GM12878 (cell line): Measurements from ENCODE around the gene TULP4. TPM values are rescaled to one million over a fixed set of nuclear protein-coding genes. Genes with fewer than 3 reads are reported as not detected.

ENCODE experiments used
- ATAC-seq: fragments of 200-7000 bp; cut with Tn5 transposase; 3 replicates; pipeline ENCODE4 v1.9.1; 2020; ENCODE audit warnings: mild to moderate bottlenecking, moderate library complexity
- BruUV-seq: library from RNA; stranded (reverse); fragments of 400-500 nt; replicated peaks from 2 replicates; lab custom pipeline; 2021; lab: Mats Ljungman, UMichigan
- CTCF ChIA-PET: fragments of 300-600 bp; sonication (Branson Sonifier 250); formaldehyde crosslinking; extraction: SDS; loops from one replicate; lab custom pipeline; 2021; ENCODE audit warnings: inconsistent platforms; lab: Yijun Ruan, JAX
- POLR2A ChIA-PET: fragments of 350-600 bp; formaldehyde crosslinking; extraction: SDS; loops from one replicate; lab custom pipeline; 2021; ENCODE audit warnings: inconsistent platforms; lab: Charles Lee
- RAD21 ChIA-PET: fragments of 300-600 bp; sonication (Branson Sonifier 250); formaldehyde crosslinking; loops from one replicate; lab custom pipeline; 2023; ENCODE audit warnings: antibody characterized with exemption; ENCODE audit not compliant: unreplicated experiment; lab: Charles Lee
- SMC1A ChIA-PET: fragments of 300-600 bp; sonication (Branson Sonifier 250); formaldehyde crosslinking; loops from one replicate; lab custom pipeline; 2023; ENCODE audit not compliant: unreplicated experiment, uncharacterized antibody; lab: Charles Lee
- DNase-seq: peaks from one replicate; pipeline ENCODE4 v3.0.0-alpha.2; 2011; ENCODE audit warnings: low read depth, low spot score
- FAIRE-seq: peaks from 3 replicates; lab custom pipeline; 2011; peaks lifted over from hg19 to GRCh38; lab: Jason Lieb, UNC
- H2AFZ ChIP-seq: 2 replicates; pipeline ENCODE4 v1.6.0; 2011; ENCODE audit warnings: low read depth, low read length, control low read depth; ENCODE audit not compliant: control insufficient read depth
- H3K27ac ChIP-seq: 2 replicates; pipeline ENCODE4 v1.5.1; 2011; ENCODE audit warnings: control low read depth; ENCODE audit not compliant: control insufficient read depth, insufficient read depth
- H3K27me3 ChIP-seq, 2 experiments: replicated peaks in 1 of 2; 2 replicates each; pipeline versions ENCODE4 v1.6.0 to v1.6.1; 2011; ENCODE audit warnings: low read length in 1 of 2; ENCODE audit not compliant: control insufficient read depth in 2 of 2, insufficient read depth in 2 of 2
- H3K36me3 ChIP-seq, 2 experiments: 2 replicates each; pipeline ENCODE4 v1.5.1; 2011; ENCODE audit warnings: low read length in 1 of 2; ENCODE audit not compliant: control insufficient read depth in 2 of 2, insufficient read depth in 2 of 2
- H3K4me1 ChIP-seq: 2 replicates; pipeline ENCODE4 v1.6.1; 2011; ENCODE audit warnings: mild to moderate bottlenecking, low read length, moderate library complexity, mixed read lengths; ENCODE audit not compliant: control insufficient read depth, insufficient read depth
- H3K4me2 ChIP-seq: 2 replicates; pipeline ENCODE4 v1.6.0; 2011; ENCODE audit warnings: control low read depth; ENCODE audit not compliant: control insufficient read depth, insufficient read depth
- H3K4me3 ChIP-seq: fragments of 200-600 bp; sonication (generic); 2 replicates; pipeline ENCODE4 v1.5.1; 2016
- H3K79me2 ChIP-seq: 2 replicates; pipeline ENCODE4 v1.6.0; 2011; ENCODE audit warnings: low read length; ENCODE audit not compliant: control insufficient read depth, insufficient read depth
- H3K9ac ChIP-seq: 2 replicates; pipeline ENCODE4 v1.8.0; 2011; ENCODE audit warnings: low read length, control low read depth, mixed read lengths; ENCODE audit not compliant: control insufficient read depth, insufficient read depth
- H3K9me3 ChIP-seq: replicated peaks from 3 replicates; pipeline ENCODE4 v1.5.1; 2011; ENCODE audit warnings: mild to moderate bottlenecking, low read length; ENCODE audit not compliant: control insufficient read depth, insufficient read depth
- H4K20me1 ChIP-seq: 2 replicates; pipeline ENCODE4 v1.6.0; 2011; ENCODE audit not compliant: control insufficient read depth, insufficient read depth
- BACH1 ChIP-seq: fragments of 450-650 bp; IDR thresholded peaks from 2 replicates; pipeline ENCODE4 v1.6.1; 2017; ENCODE audit warnings: mild to moderate bottlenecking, borderline replicate concordance
- BCL11A ChIP-seq: IDR thresholded peaks from 2 replicates; pipeline ENCODE4 v1.6.1; 2011; ENCODE audit warnings: low read depth, low read length
- BRCA1 ChIP-seq: IDR thresholded peaks from 2 replicates; pipeline ENCODE4 v1.6.1; 2011; ENCODE audit warnings: low read depth, low read length, improper control_type of control experiment
- DPF2 ChIP-seq: fragments of 450-650 bp; IDR thresholded peaks from 2 replicates; pipeline ENCODE4 v1.6.1; 2017; ENCODE audit warnings: mild to moderate bottlenecking
- HCFC1 ChIP-seq: fragments of 150-350 bp; IDR thresholded peaks from 2 replicates; pipeline ENCODE4 v1.6.1; 2014; ENCODE audit warnings: low read length
- MTA2 ChIP-seq: fragments of 450-650 bp; IDR thresholded peaks from 2 replicates; pipeline ENCODE4 v1.6.1; 2016; ENCODE audit warnings: low read depth, mild to moderate bottlenecking, moderate library complexity
- NFIC ChIP-seq: IDR thresholded peaks from 2 replicates; pipeline ENCODE4 v1.6.1; 2012; ENCODE audit warnings: low read depth, mild to moderate bottlenecking, inconsistent platforms, low read length, moderate library complexity
- NRF1 ChIP-seq: conservative IDR thresholded peaks from 2 replicates; pipeline ENCODE4 v1.6.1; 2011; ENCODE audit warnings: mild to moderate bottlenecking, low read depth, low read length, improper control_type of control experiment
- RB1 ChIP-seq: fragments of 450-650 bp; formaldehyde crosslinking; IDR thresholded peaks from 2 replicates; pipeline ENCODE4 v1.6.1; 2017; ENCODE audit warnings: mild to moderate bottlenecking, borderline replicate concordance
- RUNX3 ChIP-seq: IDR thresholded peaks from 2 replicates; pipeline ENCODE4 v1.6.1; 2012; ENCODE audit warnings: low read length, inconsistent platforms
- SMC3 ChIP-seq: IDR thresholded peaks from 2 replicates; pipeline ENCODE4 v1.6.1; 2011; ENCODE audit warnings: low read length, improper control_type of control experiment, borderline replicate concordance
- ZNF24 ChIP-seq: fragments of 450-650 bp; IDR thresholded peaks from 2 replicates; pipeline ENCODE4 v1.6.1; 2017; ENCODE audit warnings: antibody characterized with exemption, mild to moderate bottlenecking
- WGBS: methylation state at CpG from one replicate; pipeline ENCODE4 v1.1.6; 2016; ENCODE audit warnings: low lambda C conversion rate; ENCODE audit not compliant: insufficient replicate concordance, insufficient coverage; ENCODE audit errors: missing lambda C conversion rate; 5-methylcytosine and 5-hydroxymethylcytosine counted together
- in situ Hi-C: fragments of 300-500 bp; cut with MboI; formaldehyde crosslinking; loops from 9 replicates; pipeline ENCODE4 v1.14.3; 2018; ENCODE audit warnings: mixed read lengths
- intact Hi-C: fragments of 100-400 bp; cut with micrococcal nuclease; formaldehyde crosslinking; loops from one replicate; pipeline ENCODE4 v1.14.2; 2022; ENCODE audit not compliant: unreplicated experiment
- polyA plus RNA-seq, 11 experiments: library from polyadenylated mRNA; depleted of rRNA in 4 of 11; unstranded in 6 of 11; stranded (reverse) in 5 of 11; fragments of >200 nt; fragmentation: Nextera tagmentation in 4 of 11; fragmentation: Illumina TruSeq in 1 of 11; extraction: Ambion mirVana in 4 of 11; extraction: Trizol in 1 of 11; gene quantifications; 1 replicate in 1 of 11; 2 replicates in 10 of 11; pipeline versions ENCODE4 v1.2.1 to v1.2.3, GENCODE V29; 2011 to 2016; ENCODE audit warnings: inconsistent platforms in 2 of 11, missing spikeins in 2 of 11, low read depth in 1 of 11
- total RNA-seq, 4 experiments: library from RNA; depleted of rRNA in 3 of 4; stranded (reverse); fragments of >200 nt in 3 of 4; fragmentation: Illumina TruSeq in 1 of 4; extraction: Trizol in 1 of 4; gene quantifications; 2 replicates each; pipeline versions ENCODE4 v1.2.1 to v1.2.3, GENCODE V29; 2013 to 2021
- TF ChIP-seq, protein P1 (sequence below): fragments of 450-650 bp; IDR thresholded peaks from 2 replicates; pipeline ENCODE4 v1.6.1; 2017; ENCODE audit warnings: mild to moderate bottlenecking
- TF ChIP-seq, protein P2 (sequence below): IDR thresholded peaks from 2 replicates; pipeline ENCODE4 v1.6.1; 2012; ENCODE audit warnings: low read depth, low read length, improper control_type of control experiment
- TF ChIP-seq, protein P3 (sequence below): IDR thresholded peaks from 2 replicates; pipeline ENCODE4 v1.6.1; 2012; ENCODE audit warnings: low read depth, low read length, improper control_type of control experiment
- TF ChIP-seq, protein P4 (sequence below): fragments of 450-650 bp; IDR thresholded peaks from 2 replicates; pipeline ENCODE4 v1.6.1; 2014; ENCODE audit warnings: mild to moderate bottlenecking

Gene TULP4
- total and polyA plus RNA-seq, 10 of the 15 experiments (the other 5 are each of a cell fraction or from before 2014, with no cell fraction given), result 0.73 to 31.8 (median 14.0) TPM

DNA sequence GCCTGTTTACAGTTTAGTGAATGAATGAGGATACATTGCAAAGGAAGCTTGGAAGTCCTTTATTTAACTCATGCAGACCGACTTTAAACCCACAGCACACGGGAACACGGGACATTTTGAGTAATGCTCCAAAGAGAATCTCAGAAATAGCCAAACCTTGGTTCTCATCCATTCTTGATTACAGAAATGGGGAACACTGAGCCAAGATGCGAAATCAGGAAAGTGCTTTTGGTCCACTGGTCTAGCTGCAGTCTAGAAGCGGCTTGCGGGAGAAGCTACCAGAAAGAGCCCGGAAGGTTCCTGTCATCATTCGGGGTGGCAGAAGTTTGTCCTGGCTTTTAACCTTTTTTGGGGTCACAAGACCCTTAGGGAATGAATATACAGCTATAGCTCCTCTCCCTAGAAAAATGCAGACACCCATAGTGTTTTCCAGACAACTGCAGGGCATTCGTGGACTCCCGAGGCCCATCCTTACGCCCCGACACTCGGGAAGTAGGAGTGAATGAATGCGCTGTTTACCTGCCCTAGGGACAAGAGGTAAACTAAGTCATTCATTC is 247.2 kb downstream of the TULP4 start (continued):
- TF ChIP-seq HCFC1 (no peak), ZNF24 (peak; percentile 97), SMC3 (0 out of 2 replicates have a peak, but pooled peaks have one; percentile 2), MTA2 (no peak)
- TF ChIP-seq, protein P1, sequence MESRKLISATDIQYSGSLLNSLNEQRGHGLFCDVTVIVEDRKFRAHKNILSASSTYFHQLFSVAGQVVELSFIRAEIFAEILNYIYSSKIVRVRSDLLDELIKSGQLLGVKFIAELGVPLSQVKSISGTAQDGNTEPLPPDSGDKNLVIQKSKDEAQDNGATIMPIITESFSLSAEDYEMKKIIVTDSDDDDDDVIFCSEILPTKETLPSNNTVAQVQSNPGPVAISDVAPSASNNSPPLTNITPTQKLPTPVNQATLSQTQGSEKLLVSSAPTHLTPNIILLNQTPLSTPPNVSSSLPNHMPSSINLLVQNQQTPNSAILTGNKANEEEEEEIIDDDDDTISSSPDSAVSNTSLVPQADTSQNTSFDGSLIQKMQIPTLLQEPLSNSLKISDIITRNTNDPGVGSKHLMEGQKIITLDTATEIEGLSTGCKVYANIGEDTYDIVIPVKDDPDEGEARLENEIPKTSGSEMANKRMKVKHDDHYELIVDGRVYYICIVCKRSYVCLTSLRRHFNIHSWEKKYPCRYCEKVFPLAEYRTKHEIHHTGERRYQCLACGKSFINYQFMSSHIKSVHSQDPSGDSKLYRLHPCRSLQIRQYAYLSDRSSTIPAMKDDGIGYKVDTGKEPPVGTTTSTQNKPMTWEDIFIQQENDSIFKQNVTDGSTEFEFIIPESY, result 0 out of 2 replicates have a peak, but pooled peaks have one; percentile 11

DNA sequence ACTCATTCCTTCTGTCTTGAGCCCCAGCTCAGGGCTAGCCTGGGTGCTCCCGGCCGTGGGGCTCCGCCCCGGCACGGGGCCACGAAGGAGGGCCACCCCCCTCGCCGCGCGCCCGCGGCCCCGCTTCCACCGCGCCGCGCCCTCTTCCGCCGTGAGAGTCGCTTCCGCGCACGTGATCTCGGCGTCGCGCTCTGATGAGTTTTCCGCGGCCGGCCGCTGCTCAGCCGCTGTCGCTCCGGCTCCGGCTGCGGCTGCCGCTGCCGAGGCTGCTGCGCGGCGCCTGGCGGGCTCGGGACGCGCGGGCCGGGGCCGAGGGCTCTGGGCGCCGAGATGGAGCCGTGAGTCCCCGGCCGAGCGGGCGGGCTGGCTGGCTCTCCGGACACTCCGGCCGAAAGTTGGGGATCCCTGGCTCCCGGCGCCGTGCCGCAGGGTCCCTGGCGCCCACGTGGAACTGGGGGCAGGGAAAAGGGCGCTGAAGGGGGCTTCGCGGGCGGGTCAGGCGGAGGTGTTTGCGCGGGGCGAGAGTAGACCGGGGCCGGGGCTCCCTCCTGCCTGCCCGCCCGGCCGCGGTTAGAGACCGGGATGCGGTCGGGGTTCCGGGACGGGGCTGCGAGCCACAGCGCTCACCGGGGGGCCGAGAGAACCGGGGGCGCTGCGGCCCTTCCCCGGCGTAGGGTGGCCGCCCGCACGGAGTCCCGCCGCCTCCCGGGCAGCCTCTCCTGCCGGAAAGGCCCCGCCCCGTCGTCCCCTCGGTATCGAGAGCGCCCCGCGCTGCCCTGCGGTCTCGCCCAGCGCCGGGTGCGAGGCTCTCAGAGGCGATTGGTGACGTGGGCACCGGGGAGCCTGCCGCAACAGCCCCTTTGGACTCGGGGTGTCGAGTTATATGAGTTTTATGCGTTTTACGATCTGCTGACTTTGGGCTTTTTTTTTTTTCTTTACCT is 247.9 kb downstream of the TULP4 start, which contains the start of gene TMEM181:
TMEM181 (plus strand) TSS at position 197 of the 941 bp plus-strand sequence; CDS start at position 331, 134 bp downstream.
- peaks cover 14% of the 10 kb centered on the region for H3K79me2 ChIP-seq
- RAD21 ChIA-PET, result interaction anchor here (0.7 to 1.5 kb wide), 4 partner anchors 9 to 85 kb away, joined by 3 to 6 read pairs (median 4); no protein-coding TSS in a partner anchor
- H3K9me3 ChIP-seq, result no peaks in the 10 kb centered on the region
- WGBS, result under 1% methylated on average over 111 of the region's 120 CpGs
- CTCF ChIA-PET, result interaction anchor here (1.0 to 3.6 kb wide), 8 partner anchors 8 to 347 kb away, joined by 3 to 22 read pairs (median 6); no protein-coding TSS in a partner anchor
- no peaks in the 10 kb centered on the region for H3K27me3 ChIP-seq
- SMC1A ChIA-PET, result interaction anchor here (0.8 to 1.3 kb wide), 3 partner anchors 40 to 231 kb away, joined by 3 to 4 read pairs (median 3); partner anchors contain the start of gene SYTL3
- FAIRE-seq, result no peak
- H3K4me1 ChIP-seq, result peaks cover 12% of the 10 kb centered on the region
- peak within 1 kb of the TSS; percentile 85 for H3K9ac ChIP-seq
- in situ Hi-C loops (no loop called here), intact Hi-C loops (loop anchor here (2.0 to 5.0 kb wide), 2 partner anchors 43 to 85 kb away; no protein-coding TSS in a partner anchor)
- BruUV-seq, result no TSS peak
- peak within 1 kb of the TSS; percentile 94 for H2AFZ ChIP-seq
- peak; percentile 32 for DNase-seq
- POLR2A ChIA-PET, result interaction anchor here (0.5 to 0.6 kb wide), 2 partner anchors 192 to 254 kb away, joined by 4 read pairs; no protein-coding TSS in a partner anchor
- H4K20me1 ChIP-seq, result no peaks in the 10 kb centered on the region; the same call in 1 of the 2 replicates
- peak within 1 kb of the TSS; percentile 69 for H3K27ac ChIP-seq
- ATAC-seq, result peak; percentile 89
- H3K4me3 ChIP-seq, result peak within 1 kb of the TSS; percentile 79
- H3K4me2 ChIP-seq, result peak within 1 kb of the TSS; percentile 98
- H3K36me3 ChIP-seq, result no peaks in the 10 kb centered on the region
- peak; percentile 92 for TF ChIP-seq DPF2
- TF ChIP-seq BCL11A, result no peak
- no peak for TF ChIP-seq NFIC
- TF ChIP-seq BRCA1, result no peak
- TF ChIP-seq, protein P2, sequence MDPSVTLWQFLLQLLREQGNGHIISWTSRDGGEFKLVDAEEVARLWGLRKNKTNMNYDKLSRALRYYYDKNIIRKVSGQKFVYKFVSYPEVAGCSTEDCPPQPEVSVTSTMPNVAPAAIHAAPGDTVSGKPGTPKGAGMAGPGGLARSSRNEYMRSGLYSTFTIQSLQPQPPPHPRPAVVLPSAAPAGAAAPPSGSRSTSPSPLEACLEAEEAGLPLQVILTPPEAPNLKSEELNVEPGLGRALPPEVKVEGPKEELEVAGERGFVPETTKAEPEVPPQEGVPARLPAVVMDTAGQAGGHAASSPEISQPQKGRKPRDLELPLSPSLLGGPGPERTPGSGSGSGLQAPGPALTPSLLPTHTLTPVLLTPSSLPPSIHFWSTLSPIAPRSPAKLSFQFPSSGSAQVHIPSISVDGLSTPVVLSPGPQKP, result peak; percentile 41; the same call in 1 of the 2 replicates
- TF ChIP-seq RB1, result 0 out of 2 replicates have a peak, but pooled peaks have one; percentile 58
- peak; percentile 88 for TF ChIP-seq BACH1
- no peak for TF ChIP-seq NRF1
- TF ChIP-seq, protein P3, sequence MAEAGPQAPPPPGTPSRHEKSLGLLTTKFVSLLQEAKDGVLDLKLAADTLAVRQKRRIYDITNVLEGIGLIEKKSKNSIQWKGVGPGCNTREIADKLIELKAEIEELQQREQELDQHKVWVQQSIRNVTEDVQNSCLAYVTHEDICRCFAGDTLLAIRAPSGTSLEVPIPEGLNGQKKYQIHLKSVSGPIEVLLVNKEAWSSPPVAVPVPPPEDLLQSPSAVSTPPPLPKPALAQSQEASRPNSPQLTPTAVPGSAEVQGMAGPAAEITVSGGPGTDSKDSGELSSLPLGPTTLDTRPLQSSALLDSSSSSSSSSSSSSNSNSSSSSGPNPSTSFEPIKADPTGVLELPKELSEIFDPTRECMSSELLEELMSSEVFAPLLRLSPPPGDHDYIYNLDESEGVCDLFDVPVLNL, result no peak
- peak; percentile 48 for TF ChIP-seq RUNX3
- TF ChIP-seq, protein P4, sequence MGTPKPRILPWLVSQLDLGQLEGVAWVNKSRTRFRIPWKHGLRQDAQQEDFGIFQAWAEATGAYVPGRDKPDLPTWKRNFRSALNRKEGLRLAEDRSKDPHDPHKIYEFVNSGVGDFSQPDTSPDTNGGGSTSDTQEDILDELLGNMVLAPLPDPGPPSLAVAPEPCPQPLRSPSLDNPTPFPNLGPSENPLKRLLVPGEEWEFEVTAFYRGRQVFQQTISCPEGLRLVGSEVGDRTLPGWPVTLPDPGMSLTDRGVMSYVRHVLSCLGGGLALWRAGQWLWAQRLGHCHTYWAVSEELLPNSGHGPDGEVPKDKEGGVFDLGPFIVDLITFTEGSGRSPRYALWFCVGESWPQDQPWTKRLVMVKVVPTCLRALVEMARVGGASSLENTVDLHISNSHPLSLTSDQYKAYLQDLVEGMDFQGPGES, result peak; percentile 28; the same call in 1 of the 2 replicates
